Fibroblast of skin of scalp (primary cell): ENCODE results near the gene FRMD5. TPM values are rescaled to one million over a fixed set of nuclear protein-coding genes. Genes with fewer than 3 reads are reported as not detected.
"Not testable (repeated sequence)": the region's sequence is repeated elsewhere in the genome, so short reads cannot be mapped to it uniquely, and the experiment has no call there.

Experiments
- DNase-seq: peaks from one replicate; pipeline ENCODE4 v3.0.0-alpha.2; 2013
- polyA plus RNA-seq, 2 experiments: library from polyadenylated mRNA; unstranded; fragments of 120-200 nt; gene quantifications; one replicate each; pipeline ENCODE4 v1.2.1, GENCODE V29; 2013; ENCODE audit not compliant: insufficient read length in 2 of 2

Gene FRMD5
- 0.16 TPM for polyA plus RNA-seq (2013, experiment 1 of 2; ENCODE audit: insufficient read length)
- 0.32 TPM for polyA plus RNA-seq (2013, experiment 2 of 2; ENCODE audit: insufficient read length)

DNA sequence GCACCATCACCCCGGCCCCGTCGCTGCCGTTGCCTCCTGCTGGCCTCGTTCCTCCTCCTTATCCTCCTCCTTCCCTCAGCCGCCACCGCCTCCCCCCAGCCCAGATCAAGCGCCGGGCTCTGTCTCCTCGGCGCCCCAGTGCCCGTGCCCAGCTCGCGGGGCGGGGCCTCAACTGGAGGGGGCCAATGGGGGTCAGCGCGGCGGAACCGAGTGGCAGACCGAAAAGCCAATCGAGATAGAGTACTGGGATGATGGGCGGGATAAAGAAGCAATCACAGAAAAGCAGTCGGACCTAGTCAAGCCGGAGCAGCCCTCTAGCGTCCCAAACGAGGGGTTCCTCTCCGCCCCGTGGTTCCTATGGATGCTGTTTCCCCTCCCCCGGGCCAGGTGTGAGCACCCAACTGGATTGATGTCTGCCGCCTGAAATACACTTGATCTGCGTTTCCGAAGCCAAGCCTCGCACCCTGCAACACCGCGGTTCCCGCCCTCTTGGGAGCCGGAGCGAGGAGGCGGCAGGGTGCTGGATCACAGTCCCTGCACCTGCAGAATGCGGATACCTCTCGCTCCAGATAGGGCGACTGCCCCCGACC, at the start of gene FRMD5:
Gene FRMD5 (minus strand): TSS at position 121 of the 590 bp plus-strand sequence.
- DNase-seq, result peak; percentile 93

GRCh38 chr15:44243829-44244228, 48.8 kb upstream of the FRMD5 start:
- no peak for DNase-seq

DNA sequence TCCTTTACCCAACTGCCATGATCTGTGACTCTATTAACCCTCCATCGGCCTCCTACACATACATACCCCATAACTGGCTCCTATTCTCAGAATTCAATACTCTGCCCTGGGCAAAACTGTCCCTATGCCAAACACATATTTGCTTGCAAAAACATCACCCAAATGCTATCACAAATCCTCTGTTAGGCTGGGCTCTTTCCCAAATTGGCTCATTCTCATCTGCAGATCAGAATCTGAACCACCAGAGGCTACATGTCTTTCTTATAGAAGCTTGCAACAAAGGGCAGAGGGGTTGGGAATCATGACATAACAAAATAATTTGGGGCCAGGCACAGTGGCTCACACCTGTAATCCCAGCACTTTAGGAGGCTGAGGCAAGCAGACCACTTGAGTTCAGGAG, 48.1 kb upstream of the FRMD5 start:
- DNase-seq, result no peak

DNA sequence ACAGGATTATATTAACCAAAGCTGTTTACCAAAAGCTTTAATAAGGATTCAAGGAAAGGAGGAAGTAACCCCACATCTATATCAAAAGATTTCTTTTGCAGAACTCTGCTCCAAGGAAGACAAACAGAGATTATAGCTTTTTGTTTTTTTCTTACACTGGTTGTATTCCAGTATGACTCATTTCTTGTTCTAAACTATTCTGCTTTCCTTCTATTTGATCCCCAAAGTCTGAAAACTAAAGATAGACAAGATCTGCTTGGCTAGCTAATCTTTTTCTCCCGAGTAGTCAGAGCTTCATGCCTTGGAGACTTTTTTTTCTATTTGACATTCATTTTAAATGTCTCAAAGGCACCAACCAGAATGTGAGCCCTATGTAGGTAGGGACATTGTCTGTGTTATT, 36.8 kb upstream of the FRMD5 start:
- no peak for DNase-seq

DNA sequence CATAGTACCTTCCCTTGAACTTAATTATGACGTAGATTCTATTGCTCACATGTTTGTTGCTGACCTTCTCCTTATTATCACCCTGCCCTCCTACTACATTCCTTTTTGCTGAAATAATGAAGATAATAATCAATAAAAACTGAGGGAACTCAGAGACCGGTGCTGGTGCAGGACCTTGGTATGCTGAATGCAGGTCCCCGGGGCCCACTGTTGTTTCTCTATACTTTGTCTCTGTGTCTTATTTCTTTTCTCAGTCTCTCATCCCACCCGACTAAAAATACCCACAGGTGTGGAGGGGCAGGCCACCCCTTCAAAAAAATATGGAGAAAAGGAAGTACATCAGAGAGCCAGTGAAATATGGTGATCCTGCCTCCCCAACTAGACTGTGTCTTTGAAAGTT, 34.2 kb upstream of the FRMD5 start:
- DNase-seq, result not testable (repeated sequence)

DNA sequence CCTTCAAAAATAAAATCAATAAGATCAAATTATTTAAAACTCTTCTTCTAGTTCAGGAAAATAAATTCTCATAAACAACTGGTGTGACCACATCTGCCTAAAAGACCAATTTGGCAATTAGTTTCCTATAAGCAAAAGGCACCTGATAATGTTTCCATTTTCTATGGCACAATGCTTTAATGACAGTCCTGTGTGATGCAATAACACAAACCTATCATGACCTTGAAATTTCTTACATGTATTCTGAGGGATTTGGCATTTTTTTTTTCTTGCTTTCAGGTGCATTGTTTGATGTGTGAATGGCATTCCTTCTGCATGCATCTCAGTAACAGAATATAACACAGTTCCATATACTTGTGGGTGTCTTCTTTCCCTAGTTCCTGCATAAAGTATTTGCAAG, 32.5 kb upstream of the FRMD5 start:
- DNase-seq, result no peak

- not testable (repeated sequence) for DNase-seq
Measured at GRCh38 chr15:44227001-44227400, 31.9 kb upstream of the FRMD5 start.

- no peak for DNase-seq
Measured at GRCh38 chr15:44222478-44222877, 27.4 kb upstream of the FRMD5 start.

DNA sequence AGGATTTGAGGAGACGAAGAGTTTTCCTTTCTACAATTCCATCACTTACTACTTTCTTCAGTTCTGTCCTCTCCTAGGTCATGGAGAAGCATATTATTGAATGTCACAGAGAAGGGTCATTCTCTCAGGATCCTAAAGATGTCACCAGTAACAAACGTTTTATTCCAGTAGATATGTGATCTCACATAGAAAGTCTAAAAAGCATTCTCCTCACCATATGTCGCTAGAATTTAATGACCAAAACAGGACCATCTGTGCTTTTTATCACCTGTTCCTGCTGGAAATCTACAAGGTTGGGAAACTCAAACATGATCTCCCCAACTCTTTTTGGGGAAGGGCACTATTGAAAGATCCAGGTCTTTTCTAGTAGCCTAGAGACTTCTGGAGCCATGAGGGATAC, 24.0 kb upstream of the FRMD5 start:
- DNase-seq, result no peak

DNA sequence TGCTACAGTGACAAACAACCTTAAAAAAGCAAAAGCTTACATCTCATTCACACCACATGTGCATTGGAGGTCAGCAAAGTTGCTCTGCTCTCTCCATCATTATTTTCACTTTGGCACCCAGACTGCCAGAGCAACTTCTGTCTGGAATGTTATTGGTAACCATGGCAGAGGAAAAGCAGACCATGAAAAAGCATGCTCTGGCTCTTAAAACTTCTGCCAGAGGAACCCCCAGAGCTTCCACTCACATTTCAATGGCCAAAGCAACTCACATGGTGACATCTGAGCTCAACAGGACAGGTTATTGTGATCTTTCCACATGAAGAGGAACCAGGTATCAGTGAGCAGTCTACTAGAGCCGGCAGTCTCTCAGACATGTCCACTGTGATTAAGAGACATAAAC, 21.9 kb upstream of the FRMD5 start:
- DNase-seq, result no peak

- DNase-seq, result peak; percentile 83
Measured at GRCh38 chr15:44215594-44215993, 20.5 kb upstream of the FRMD5 start.

- DNase-seq, result no peak
Measured at GRCh38 chr15:44208956-44209355, 13.9 kb upstream of the FRMD5 start.

GRCh38 chr15:44207643-44208042, 12.6 kb upstream of the FRMD5 start:
- DNase-seq, result peak; percentile 64

DNA sequence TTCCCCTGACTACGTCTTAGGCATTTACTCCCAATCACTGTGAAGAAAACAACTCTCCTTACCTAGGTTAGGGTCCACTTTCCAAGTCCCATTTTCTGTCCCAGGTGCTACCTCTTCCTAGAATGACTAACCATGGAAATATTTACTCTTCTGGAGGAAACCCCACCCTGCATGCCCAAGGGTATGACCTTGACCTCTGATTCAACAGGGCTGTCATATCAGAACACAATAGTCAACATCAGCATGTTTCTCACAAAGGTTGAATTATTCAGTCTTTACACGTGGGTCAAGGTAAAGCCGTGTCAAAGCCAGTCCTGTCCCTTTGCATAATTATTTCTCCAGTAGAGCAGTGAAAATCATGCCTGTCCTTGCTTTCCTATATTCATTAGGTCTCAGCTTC, 4.3 kb upstream of the FRMD5 start:
- no peak for DNase-seq

DNA sequence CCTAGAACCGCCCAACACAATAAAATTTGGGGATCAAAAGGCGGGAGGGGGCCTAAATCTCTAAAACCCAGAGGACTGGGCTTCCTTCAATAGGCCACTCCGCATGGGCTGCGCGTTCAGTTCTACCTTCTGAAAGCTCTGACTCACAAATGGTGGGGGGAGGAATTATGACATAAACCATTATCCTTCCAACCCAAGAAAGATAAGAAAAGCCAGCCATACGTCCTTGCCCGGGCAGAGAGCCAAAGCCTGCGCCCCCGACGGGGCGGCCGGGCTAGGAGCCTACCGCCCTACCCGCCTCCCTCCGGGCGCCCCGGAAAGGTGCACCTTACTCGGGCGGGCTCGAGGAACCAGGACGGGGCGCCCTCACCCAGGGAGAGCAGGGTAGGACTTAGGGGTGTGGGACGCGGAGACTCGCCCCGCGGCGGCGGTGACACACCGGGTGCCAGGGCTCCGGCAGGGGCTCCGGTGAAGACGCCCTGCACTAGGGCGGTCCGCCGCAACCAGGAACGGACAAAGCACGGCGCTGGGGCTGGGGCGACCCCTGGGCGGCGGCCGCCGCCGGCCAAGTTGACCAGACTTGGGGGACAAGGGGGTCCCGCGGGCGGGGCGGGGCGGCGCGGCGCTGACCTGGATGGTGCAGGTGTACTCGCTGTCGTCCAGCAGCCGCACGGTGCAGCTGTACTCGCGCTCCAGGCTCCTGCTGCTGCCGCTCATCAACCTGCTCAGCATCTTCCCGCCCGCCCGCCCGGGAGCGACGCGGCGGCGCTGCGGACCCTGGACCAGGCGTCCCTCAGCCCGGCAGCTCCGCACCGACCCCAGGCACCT, 534 bp downstream of the FRMD5 start:
- DNase-seq, result peak; percentile 34

DNA sequence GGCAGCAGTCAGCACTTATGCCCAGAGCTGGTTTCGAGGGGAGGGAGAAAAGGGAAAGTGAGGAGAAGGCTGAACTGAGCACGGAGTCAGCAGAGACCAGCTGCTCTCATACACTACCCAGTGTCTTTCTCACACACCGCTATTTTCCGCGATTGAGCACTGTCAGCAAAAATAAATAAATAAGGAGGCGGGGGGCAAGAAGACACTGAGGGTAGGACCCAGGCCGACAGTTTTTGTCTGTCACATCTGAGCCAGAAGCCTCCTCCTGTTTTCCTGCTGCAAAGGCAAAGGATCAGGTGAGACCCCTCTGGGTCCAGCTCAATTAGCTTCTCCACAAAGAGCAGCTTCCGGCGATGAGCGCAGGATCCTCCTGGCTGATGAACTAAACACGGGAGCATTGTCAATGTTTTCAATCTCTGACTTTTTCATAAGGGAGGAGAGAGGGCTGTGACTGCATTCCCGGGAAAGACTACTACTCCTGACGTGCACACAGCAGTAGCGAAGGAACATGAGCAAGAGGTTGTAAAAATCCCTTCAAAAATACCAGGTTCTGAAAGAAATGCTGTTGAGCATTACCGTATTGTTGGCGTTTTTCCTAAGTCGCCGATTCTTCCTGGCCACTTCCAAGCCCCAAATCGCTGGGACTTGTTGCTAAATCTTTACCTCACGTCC, 1.3 kb downstream of the FRMD5 start:
- peak; percentile 10 for DNase-seq

GRCh38 chr15:44188795-44189194, 6.3 kb downstream of the FRMD5 start:
- no peak for DNase-seq

- DNase-seq, result no peak
Measured at GRCh38 chr15:44186705-44187104, 8.4 kb downstream of the FRMD5 start.

DNA sequence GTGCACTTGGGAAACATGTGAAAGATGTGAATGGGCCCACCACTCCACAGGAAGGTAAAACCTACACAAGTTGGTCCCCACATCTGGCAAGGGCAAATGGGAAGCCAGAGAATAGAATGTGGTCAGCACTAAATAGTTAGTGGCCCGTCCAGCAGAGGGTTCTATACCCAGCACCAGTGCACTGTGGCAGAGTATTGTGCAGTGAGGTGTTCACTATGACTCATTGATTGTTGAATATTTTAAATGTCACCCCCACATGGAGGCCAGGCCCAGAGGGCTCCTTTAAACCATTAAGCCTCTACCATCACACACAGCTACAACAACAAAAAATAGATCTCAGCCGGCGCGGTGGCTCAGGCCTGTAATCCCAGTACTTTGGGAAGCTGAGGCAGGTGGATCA, 11.7 kb downstream of the FRMD5 start:
- no peak for DNase-seq

GRCh38 chr15:44181410-44181809, 13.7 kb downstream of the FRMD5 start:
- DNase-seq, result no peak

DNA sequence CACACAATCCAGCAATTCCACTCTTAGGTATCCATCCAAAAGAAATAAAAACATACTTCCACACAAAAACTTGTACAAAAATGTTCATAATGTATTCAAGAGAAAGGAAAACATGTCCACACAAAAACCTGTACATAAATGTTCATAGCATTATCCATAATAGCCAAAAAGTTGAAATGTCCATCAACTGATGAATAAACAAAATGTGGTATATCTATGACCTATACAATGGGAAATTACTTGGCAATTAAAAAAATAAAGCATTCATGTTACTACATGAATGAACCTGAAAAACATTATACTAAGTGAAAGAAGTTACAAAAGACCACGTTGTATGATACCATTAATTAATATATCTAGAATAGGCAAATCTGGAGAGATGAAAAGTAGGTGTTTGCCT, 17.9 kb downstream of the FRMD5 start:
- DNase-seq, result no peak

DNA sequence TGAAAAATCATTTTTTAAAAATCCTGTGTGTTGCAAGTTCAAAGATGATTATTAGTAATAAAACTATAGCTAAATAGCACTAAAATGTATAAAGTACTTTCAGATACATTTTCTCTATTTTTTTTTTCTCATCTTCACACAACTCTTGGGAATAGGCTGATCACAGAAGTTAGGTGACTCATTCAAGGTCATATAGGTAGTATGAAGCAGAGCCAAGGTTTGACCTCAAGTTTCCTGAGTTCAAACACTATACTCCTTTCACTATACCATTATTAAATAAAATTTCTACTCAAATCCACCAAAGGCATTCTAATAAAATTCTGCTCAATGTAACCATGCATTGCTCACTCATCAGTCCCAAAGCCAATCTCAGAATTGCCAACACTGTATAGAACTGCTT, 21.3 kb downstream of the FRMD5 start:
- DNase-seq, result no peak

GRCh38 chr15:44163370-44163769, 31.7 kb downstream of the FRMD5 start:
- no peak for DNase-seq

DNA sequence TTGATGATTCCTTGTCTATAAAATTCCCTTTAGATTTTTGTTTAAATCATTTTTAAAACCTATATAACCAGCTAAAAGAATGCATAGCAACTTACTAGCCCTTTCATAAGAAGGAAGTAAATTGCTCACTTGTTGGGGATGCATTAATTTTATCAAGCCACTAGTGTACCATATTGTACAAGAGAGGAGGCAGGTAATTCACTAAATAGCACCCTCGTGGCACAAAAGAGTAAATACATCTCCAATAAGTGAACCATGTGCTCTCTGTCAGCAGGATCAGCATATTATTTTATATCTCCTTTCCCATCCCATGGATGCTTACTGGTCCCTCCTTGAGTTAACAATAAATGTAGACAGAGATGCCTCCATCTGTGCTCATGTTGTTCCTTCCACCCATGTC, 34.3 kb downstream of the FRMD5 start:
- no peak for DNase-seq
